HG03280 (cell line): ENCODE measurements around the gene TMEM14B.
"Not testable (repeated sequence)": the region's sequence is repeated elsewhere in the genome, so short reads cannot be mapped to it uniquely, and the experiment has no call there.

ENCODE experiments used
- ATAC-seq: cut with Tn5 transposase; IDR thresholded peaks from one replicate; pipeline ENCODE4 v1.9.1; 2021; ENCODE audit warnings: mild to moderate bottlenecking, moderate library complexity; ENCODE audit not compliant: unreplicated experiment

The TMEM14B gene

DNA sequence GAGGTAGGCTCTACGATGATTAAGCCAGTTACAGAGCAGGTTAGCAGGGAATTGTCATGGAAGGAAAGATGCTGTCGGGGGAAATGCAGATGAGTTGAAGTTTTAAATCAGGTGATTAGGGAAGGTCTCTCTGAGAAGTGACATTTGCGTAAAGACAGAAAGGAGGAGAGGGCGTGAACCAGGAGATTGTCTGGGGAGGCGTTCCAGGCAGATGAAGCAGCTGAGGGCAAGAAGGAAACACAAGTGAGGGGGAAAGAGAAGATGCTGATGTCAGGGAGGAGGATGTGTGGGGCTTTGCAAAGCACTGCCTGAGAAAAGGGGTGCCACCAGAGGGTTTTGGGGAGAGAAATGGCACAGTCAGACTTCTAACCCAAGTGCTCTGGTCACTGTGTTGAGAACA, 2.5 kb upstream of the TMEM14B start:
- ATAC-seq = no peak

- no peak for ATAC-seq
These were observed 722 bp upstream of the TMEM14B start for GRCh38 chr6:10746915-10747250.

GRCh38 chr6:10749734-10750133, 2.1 kb downstream of the TMEM14B start:
- no peak for ATAC-seq

GRCh38 chr6:10750568-10750967, 3.0 kb downstream of the TMEM14B start:
- ATAC-seq = not testable (repeated sequence)

DNA sequence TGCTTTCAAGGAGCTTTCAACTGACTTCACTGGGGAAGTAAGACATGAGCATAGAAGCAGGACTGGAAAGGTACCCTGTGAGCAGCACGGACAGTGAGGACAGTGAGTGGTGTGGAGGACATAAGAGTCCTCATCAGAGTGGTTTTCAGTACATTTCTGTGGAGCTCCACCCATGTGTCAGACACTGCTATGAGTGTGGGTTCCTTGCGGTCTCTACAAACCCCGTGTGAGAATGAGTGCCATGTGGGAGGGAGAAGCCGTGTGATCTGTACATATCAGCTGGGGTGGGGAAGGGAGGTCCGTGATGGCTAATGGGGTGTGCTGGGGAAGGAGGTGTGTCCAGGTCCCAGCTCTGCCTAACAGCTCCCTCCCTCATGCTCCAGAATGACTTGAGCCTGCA, 4.2 kb downstream of the TMEM14B start:
- ATAC-seq = not testable (repeated sequence)

- ATAC-seq = no peak
These were observed 8.5 kb downstream of the TMEM14B start for GRCh38 chr6:10756085-10756484.

- ATAC-seq = peak; percentile 72
These were observed 11.8 kb downstream of the TMEM14B start for GRCh38 chr6:10759312-10759839.

- ATAC-seq = no peak
These were observed 12.3 kb downstream of the TMEM14B start for GRCh38 chr6:10759884-10760329.

DNA sequence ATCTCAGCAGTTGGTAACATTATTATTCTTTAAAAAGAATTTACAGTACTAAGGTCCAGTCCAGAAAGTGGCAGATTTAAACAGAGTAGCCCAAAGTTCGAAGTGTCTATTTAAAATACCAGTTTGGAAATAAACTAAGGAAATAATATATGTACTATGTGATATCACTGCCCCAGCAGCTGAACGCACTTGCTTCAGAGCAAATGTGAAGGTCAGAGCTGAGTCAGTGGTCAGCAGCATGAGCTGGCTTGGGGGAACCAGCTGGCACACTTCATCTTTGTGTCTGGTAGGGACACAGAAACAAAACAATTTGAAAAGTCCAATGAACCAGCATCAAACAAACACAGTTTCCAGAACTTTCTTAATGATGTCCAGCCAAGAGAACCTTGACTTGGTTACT, 15.4 kb downstream of the TMEM14B start:
- no peak for ATAC-seq

DNA sequence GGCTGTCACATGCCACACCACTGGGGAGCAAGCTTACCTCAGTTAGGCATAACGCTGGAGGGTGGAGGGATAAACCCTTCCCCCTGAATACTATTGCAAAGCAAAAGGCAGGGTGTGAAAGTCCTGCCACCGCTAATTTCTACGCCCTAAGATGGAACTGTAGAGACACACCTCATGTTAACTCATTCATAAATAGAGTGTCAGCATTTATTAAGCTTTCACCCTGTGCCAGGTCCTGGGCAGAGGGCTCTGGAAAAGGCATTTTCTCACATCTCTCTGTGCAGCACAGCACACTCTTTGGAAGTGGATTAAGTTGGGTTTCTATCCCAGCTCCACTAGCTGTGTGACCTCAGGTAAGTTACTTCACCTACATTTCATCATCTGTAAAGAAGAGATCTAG, 21.8 kb downstream of the TMEM14B start:
- no peak for ATAC-seq

GRCh38 chr6:10771371-10771894, 23.8 kb downstream of the TMEM14B start:
- ATAC-seq = no peak

DNA sequence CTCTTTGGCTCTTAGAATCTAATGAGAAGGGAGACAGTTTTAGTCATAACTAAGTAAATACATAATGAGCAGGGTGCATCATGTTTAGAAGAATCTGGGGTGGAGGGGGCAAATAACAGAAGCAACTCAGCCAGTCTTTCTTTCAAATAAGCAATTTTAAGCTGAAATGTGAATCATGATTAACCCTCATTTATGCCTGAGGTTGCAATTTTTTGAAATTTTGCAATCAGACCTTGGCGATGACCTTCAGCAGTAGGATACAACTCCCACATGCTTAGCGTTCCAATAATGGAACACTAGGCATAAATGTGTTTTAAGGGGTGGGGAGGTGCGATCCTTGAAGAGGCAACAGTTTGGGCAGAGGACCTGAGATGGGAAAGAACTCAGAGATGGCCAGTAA, 30.6 kb downstream of the TMEM14B start:
- ATAC-seq = no peak

- ATAC-seq = no peak
These were observed 31.5 kb downstream of the TMEM14B start for GRCh38 chr6:10779076-10779475.

DNA sequence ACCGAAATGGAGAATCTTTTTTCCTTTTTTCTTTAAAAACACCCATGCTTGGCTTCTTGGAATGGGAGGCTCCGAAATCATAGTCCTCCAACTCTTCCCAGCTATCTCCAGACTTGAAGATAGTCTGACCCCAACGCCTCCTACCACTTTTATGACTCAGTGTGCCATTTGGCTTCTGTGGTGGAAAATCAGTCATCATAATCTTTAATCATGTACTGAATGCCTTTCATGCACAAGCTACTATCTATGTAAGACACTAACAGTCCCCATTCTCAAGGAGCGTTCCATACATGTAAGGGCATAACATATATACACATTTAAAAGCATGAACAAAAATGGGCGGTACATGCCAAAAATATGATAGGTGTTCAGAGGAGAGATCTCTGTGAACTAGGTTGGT, 44.1 kb downstream of the TMEM14B start:
- no peak for ATAC-seq

DNA sequence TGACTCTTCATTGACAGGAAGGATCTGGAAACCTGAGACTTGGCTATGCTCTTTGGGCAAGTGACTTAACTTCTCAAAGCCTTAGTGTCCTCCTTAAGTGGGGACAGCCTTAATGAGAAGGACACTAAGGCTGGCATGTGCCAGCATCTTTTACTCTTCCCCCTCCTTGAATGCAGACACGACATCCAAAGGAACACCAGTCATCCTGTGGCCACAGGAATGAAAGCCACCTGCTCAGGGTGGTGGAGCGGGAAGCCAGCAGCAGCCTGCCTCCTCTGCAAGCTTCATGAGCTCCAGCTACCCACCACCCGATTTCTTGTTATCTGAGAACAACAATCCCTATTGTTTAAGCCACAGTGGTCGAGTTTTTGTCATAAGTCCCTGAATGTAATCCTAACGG, 44.5 kb downstream of the TMEM14B start:
- no peak for ATAC-seq

- no peak for ATAC-seq
These were observed 45.4 kb downstream of the TMEM14B start for GRCh38 chr6:10793035-10793434.

DNA sequence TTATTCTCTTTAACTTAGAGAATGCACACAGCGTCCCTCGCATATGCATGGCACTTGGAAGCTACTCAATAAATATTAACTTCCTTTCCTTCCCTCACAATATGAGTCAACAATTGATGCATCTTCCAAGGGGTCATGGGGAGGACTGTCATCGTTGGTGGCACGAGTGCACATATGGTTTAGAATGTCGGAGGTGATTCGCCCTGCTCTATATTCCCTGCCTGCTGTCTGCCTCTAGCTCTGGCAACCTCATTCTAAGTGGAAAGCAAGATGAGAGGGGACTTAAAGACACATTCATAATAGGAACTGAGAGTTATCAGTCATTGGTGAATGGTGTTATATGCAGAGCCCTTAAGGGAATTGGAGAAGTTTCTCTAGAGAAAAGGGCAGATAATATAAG, 46.1 kb downstream of the TMEM14B start:
- no peak for ATAC-seq

DNA sequence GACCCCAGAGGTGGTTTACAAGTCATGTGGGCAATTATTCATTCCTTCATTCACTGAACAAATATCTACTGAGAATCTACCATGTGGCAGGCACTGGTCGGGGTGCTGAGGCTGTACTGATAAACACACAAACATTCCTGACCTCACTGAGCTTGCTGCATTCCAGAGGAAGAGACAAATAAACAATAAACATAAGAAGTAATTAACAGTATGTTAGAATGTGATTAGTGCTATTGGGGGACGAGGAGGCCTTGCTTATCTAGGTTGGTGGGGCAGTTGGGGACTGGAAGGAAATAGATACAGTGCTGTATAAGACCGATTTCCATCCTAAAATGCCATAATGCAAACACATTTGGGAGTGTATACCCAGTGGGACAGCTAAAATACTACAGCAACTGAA, 46.6 kb downstream of the TMEM14B start:
- no peak for ATAC-seq

- no peak for ATAC-seq
These were observed 53.2 kb downstream of the TMEM14B start for GRCh38 chr6:10800810-10801209.

DNA sequence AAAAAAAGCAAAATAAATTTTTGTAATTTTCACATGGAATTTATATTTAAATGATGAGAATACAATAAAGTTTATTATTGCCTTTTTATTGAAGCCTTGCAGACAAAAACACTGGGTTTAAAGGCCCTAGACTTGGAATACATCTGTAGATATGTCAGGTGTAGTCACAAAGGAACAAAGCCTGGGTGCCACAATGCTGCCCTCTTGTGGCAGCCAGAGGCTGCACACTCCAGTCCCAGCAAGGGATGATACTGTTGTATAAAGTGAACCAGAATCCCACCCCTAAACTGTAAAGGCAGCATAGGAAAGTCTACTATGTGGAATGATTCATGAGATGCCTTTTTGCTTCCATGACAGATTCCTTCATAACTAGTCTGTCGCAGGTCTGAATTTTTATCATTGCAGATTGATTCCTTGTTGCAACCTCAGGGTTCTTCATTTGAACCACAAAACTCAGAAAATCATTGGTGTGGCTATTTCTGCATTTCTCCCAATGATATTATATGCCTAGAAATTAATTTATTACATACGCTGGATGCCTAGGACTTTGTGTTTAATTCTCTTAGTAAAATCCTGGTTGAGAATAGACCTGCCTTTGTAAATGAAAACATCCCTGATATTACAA, 53.7 kb downstream of the TMEM14B start:
- ATAC-seq = peak; percentile 93
